ENCODE measurements around the gene WBP1L. TPM values are rescaled to one million over a fixed set of nuclear protein-coding genes. Genes with fewer than 3 reads are reported as not detected.
"Not testable (repeated sequence)": the region's sequence is repeated elsewhere in the genome, so short reads cannot be mapped to it uniquely, and the experiment has no call there.

Gene WBP1L
- total RNA-seq, 1 donor from 2014 or later: 66.2 TPM

- DNase-seq (ENCODE audit: low spot score) (no peak), ATAC-seq (no peak)
- intact Hi-C loops (cut with DNase I): loop anchor here (10.0 kb wide), 1 partner anchor 73 kb away; the partner anchor contains the start of gene TRIM8
Measured at GRCh38 chr10:102718220-102718619, 25.5 kb upstream of the WBP1L start.

- ATAC-seq (no peak), DNase-seq (ENCODE audit: low spot score) (no peak)
- intact Hi-C loops (cut with DNase I): no loop called here
Measured at GRCh38 chr10:102720337-102720736, 23.4 kb upstream of the WBP1L start.

- intact Hi-C loops (cut with DNase I): no loop called here
- ATAC-seq (peak; percentile 30), DNase-seq (ENCODE audit: low spot score) (peak; percentile 50)
Measured at GRCh38 chr10:102720775-102721301, 22.9 kb upstream of the WBP1L start.

- ATAC-seq (no peak), DNase-seq (ENCODE audit: low spot score) (no peak)
- intact Hi-C loops (cut with DNase I): no loop called here
Measured at GRCh38 chr10:102721954-102722353, 21.8 kb upstream of the WBP1L start.

GRCh38 chr10:102723989-102724388 is 19.8 kb upstream of the WBP1L start:
- ATAC-seq (no peak), DNase-seq (ENCODE audit: low spot score) (no peak)
- intact Hi-C loops (cut with DNase I): loop anchor here (2.0 kb wide), 1 partner anchor 177 kb away; no protein-coding TSS in a partner anchor

GRCh38 chr10:102726274-102726673 is 17.5 kb upstream of the WBP1L start:
- ATAC-seq (peak; percentile 22), DNase-seq (ENCODE audit: low spot score) (no peak)
- intact Hi-C loops (cut with DNase I): no loop called here

GRCh38 chr10:102727037-102727818 is 16.5 kb upstream of the WBP1L start:
- no peak for DNase-seq (ENCODE audit: low spot score)
- no peak for ATAC-seq
- intact Hi-C loops (cut with DNase I): no loop called here

GRCh38 chr10:102729029-102730026 is 14.4 kb upstream of the WBP1L start:
- intact Hi-C loops (cut with DNase I): no loop called here
- DNase-seq (ENCODE audit: low spot score) (peak; percentile 96), ATAC-seq (peak; percentile 95)

- intact Hi-C loops (cut with DNase I): no loop called here
- no peak for ATAC-seq
- DNase-seq (ENCODE audit: low spot score): no peak
Measured at GRCh38 chr10:102731222-102731800, 12.4 kb upstream of the WBP1L start.

- DNase-seq (ENCODE audit: low spot score): no peak
- no peak for ATAC-seq
- intact Hi-C loops (cut with DNase I): no loop called here
Measured at GRCh38 chr10:102732661-102733060, 11.1 kb upstream of the WBP1L start.

GRCh38 chr10:102735065-102735562 is 8.6 kb upstream of the WBP1L start:
- intact Hi-C loops (cut with DNase I): no loop called here
- ATAC-seq: peak; percentile 92

GRCh38 chr10:102738692-102739121 is 5.0 kb upstream of the WBP1L start:
- intact Hi-C loops (cut with DNase I): no loop called here
- DNase-seq (ENCODE audit: low spot score) (no peak), ATAC-seq (no peak)

More at GRCh38 chr10:102735065-102735562, 8.6 kb upstream of the WBP1L start:
- DNase-seq (ENCODE audit: low spot score): peak; percentile 83

- intact Hi-C loops (cut with DNase I): no loop called here
- DNase-seq (ENCODE audit: low spot score) (no peak), ATAC-seq (no peak)
Measured at GRCh38 chr10:102740229-102740628, 3.5 kb upstream of the WBP1L start.

- ATAC-seq (no peak), DNase-seq (ENCODE audit: low spot score) (no peak)
- intact Hi-C loops (cut with DNase I): no loop called here
Measured at GRCh38 chr10:102741726-102742237, 2.0 kb upstream of the WBP1L start.

GRCh38 chr10:102742313-102742712 is 1.4 kb upstream of the WBP1L start:
- intact Hi-C loops (cut with DNase I); ATAC-seq; DNase-seq (ENCODE audit: low spot score): not testable (repeated sequence)

GRCh38 chr10:102743078-102743587 is 615 bp upstream of the WBP1L start:
- ATAC-seq (no peak), DNase-seq (ENCODE audit: low spot score) (no peak)
- intact Hi-C loops (cut with DNase I): no loop called here

- ATAC-seq: peak; percentile 30
- intact Hi-C loops (cut with DNase I): no loop called here
Measured at GRCh38 chr10:102744374-102745051, 765 bp downstream of the WBP1L start.

GRCh38 chr10:102745157-102745556 is 1.4 kb downstream of the WBP1L start:
- DNase-seq (ENCODE audit: low spot score) (no peak), ATAC-seq (no peak)
- intact Hi-C loops (cut with DNase I): no loop called here

More at GRCh38 chr10:102744374-102745051, 765 bp downstream of the WBP1L start:
- DNase-seq (ENCODE audit: low spot score): no peak
